NCI-H526 treated with DMSO at 0.1 percent for 48 hours (cell line): Measurements from ENCODE around the gene RFX7.
"Not testable (repeated sequence)": the region's sequence is repeated elsewhere in the genome, so short reads cannot be mapped to it uniquely, and the experiment has no call there.

Source experiments
- DNase-seq: peaks from one replicate; lab custom pipeline; 2025; lab: John Stamatoyannopoulos, UW

Gene RFX7

GRCh38 chr15:56243163-56244037, at the start of gene RFX7:
TSS of gene RFX7 (minus strand) at chr15:56243879. CDS start at chr15:56243285, 594 bp downstream.
- peak; percentile 49 for DNase-seq

- no peak for DNase-seq
Measured at GRCh38 chr15:56292546-56293316, 49.1 kb upstream of the RFX7 start.

DNA sequence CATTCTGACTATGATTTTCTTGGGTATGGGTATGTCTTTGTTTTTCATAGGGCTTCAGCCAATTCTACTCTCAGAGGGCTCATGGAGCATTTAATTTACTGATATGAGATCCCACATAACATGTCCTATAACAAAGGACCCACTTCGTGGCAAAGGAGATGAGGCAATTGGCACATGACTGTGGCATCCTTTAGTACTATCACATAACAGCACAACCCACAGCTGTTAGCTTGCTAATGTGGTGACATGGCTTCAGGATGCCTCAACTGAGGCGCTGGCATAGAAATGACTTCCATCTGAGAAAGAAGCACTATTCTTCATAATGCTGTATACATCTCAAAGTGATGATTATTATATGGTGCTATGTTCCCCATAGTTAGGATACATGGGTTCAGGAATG, 48.1 kb upstream of the RFX7 start:
- no peak for DNase-seq

GRCh38 chr15:56286213-56286612, 42.5 kb upstream of the RFX7 start:
- DNase-seq, result no peak

- no peak for DNase-seq
Measured at GRCh38 chr15:56281145-56281544, 37.5 kb upstream of the RFX7 start.

DNA sequence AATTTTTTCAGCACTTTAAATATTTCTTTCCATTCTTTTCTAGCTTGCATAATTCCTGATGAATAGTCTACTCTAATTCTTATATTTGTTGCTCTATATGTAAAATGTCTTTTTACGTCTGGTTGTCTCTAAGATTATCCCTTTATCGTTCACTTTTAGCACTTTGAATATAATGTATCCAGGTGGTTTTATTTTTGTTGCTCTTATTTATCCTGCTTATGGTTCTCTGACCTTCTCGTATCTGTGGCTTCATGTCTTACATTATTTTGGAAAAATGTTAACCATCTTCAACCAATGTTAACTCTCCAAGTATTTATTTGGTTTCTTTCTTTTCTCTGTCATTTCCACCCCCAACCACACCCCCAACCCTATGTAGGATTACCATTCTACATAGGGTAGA, 30.0 kb upstream of the RFX7 start:
- no peak for DNase-seq

GRCh38 chr15:56272454-56272853, 28.8 kb upstream of the RFX7 start:
- no peak for DNase-seq

DNA sequence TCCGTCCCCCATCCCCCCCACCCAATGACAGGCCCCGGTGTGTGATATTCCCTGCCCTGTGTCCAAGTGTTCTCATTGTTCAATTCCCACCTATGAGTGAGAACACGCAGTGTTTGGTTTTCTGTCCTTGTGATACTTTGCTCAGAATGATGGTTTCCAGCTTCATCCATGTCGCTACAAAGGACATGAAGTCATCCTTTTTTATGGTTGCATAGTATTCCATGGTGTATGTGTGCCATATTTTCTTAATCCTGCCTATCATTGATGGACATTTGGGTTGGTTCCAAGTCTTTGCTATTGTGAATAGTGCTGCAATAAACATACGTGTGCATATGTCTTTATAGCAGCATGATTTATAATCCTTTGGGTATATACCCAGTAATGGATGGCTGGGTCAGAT, 22.8 kb upstream of the RFX7 start:
- not testable (repeated sequence) for DNase-seq

GRCh38 chr15:56261854-56262509, 18.3 kb upstream of the RFX7 start:
- no peak for DNase-seq

DNA sequence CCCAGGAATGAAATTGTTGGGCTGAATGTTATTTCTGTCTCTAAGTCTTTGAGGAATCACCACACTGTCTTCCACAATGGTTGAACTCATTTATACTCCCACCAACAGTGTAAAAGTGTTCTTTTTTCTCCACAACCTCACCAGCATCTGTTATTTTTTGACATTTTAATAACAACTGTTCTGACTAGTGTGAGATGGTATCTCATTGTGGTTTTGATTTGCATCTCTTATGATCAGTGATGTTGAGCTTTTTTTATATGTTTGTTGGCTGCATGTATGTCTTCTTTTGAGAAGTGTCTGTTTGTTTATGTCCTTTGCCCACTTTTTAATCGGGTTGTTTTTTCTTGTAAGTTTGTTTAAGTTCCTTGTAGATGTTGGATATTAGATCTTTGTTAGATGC, 13.6 kb upstream of the RFX7 start:
- peak; percentile 23 for DNase-seq

DNA sequence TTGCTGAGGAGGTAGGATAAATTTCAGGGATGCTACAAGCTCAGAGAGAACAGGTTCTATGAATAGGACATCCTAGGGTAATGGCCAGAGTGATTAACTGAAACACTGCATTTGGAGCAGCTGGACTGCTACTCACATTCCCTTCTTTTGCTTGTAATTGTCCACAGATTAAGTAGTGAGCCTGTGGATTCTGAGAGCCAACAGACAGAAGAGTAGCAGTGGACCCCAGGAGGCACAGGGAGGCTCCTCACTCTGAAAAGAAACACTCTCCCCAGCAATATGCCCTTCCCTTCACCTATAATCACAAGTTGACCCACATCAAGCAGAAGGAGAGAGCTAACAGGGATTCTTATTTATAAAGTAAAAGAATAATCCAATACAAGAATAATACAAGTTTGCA, 10.6 kb upstream of the RFX7 start:
- DNase-seq, result no peak

- DNase-seq, result no peak
Measured at GRCh38 chr15:56252386-56252785, 8.7 kb upstream of the RFX7 start.

GRCh38 chr15:56251315-56252095, 7.8 kb upstream of the RFX7 start:
- no peak for DNase-seq

GRCh38 chr15:56250626-56251025, 6.9 kb upstream of the RFX7 start:
- DNase-seq, result no peak

DNA sequence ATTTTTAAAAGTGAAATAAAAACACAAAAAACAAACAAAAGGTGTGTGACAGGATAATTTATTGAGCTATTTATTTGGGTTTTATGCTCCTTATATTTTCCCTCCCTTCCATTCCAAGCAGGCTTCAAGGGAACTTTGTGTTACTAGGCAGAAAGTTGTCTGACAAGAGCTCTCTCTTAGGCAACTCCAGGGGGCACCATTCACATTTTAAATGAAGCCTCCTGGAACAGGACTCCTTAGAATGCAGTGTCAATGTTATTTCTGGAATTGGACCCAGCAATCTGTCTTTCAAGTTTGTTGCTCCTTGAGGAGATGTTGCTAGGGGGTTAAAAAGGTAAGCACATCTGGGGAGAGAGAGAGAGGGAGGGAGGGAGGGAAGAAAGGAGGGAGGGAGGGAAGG, 5.4 kb upstream of the RFX7 start:
- peak; percentile 34 for DNase-seq

DNA sequence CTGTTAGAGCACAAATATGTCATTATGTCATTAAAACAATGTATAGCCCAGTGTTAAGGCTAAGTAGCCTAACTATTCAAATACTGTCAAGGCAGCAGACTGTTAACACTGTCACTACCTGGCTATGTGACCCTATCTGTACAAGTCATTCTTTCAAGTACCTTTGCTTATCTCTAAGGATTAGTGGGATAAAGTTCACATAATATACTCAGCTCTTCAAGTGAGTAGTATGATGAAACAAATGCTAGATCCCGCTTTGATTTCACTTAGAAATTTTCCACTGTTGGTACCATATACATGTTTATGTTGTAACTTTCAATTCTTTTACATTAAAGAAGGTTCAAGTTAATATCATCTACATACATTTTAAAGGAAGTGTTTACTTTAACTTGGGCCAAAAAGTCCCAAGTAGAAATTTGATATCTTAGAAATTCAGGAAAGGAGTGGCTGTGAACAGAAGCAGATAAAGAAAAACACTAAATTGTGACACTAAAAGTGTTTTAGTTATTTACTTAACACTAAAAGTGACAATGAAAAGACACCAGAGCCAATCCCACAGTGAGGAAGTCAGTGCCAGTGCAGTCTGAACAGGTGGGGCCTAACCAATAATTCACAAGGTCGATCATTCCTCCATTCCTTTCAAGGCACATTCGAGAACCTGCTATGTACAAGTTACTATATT, 4.8 kb upstream of the RFX7 start:
- DNase-seq, result no peak

DNA sequence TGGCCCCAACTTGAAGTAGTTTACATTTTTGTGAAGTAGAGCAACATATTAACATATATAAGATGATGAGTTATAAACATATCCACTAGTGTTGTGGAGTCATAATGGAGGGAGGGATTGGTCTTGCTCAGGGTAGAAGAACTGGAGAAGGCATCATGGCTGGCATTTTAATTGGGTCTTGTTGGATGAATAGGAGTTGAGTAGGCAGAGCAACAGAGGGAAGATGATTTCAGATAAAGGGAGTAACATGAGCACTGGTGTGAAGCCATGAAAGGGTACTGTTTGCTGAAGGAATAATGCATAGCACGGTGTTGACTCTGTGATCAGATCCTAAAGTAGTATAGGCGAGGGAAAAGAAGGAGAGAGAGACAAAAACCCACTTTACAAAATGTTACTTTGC, 3.6 kb upstream of the RFX7 start:
- DNase-seq, result no peak

GRCh38 chr15:56245871-56246814, 2.5 kb upstream of the RFX7 start:
- DNase-seq, result peak; percentile 82

GRCh38 chr15:56244811-56245576, 1.3 kb upstream of the RFX7 start:
- DNase-seq, result peak; percentile 48
